ENCODE results near the gene ADGRB3. TPM values are rescaled to one million over a fixed set of nuclear protein-coding genes. Genes with fewer than 3 reads are reported as not detected.

Gene ADGRB3
- total and polyA plus RNA-seq, 10 of the 15 experiments (the other 5 are each of a cell fraction or from before 2014, with no cell fraction given): 0.03 to 0.06 TPM; not detected in 8

DNA sequence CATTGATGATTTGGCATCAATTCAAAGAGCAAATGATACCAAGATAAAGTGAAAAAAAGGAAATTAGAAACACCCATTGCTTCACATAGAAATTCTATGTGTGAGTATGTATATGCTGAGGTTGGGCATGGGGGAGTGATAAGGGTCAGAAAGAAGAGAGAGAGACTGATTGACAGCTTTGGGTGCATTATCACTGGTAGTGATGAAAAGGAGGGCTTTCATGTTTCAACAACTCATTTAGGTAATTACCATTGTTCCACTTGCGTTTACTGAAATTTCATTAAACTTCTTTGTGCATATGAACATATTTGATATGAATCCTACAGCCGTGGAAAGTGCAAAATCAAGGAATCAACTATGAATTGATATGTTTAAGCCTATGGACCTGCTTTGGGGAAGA is 84.7 kb downstream of the ADGRB3 start:
- CTCF ChIA-PET: no interaction called here
- no peak for ATAC-seq
- Histone ChIP-seq H3K27ac (ENCODE audit: control insufficient read depth, insufficient read depth) (no peak overlapping the region), H3K27me3 (replicated peaks in 1 of 2; ENCODE audit: control insufficient read depth in 2 of 2, insufficient read depth in 2 of 2, low read length in 1 of 2) (no peaks in the 10 kb centered on the region), H2AFZ (ENCODE audit: control insufficient read depth, low read depth, low read length) (no peak overlapping the region), H4K20me1 (ENCODE audit: control insufficient read depth, insufficient read depth) (no peaks in the 10 kb centered on the region), H3K36me3 (ENCODE audit: control insufficient read depth in 2 of 2, insufficient read depth in 2 of 2, low read length in 1 of 2) (no peaks in the 10 kb centered on the region), H3K9ac (ENCODE audit: control insufficient read depth, insufficient read depth, low read length) (no peak overlapping the region), H3K79me2 (ENCODE audit: control insufficient read depth, insufficient read depth, low read length) (no peaks in the 10 kb centered on the region), H3K4me2 (ENCODE audit: control insufficient read depth, insufficient read depth) (no peak overlapping the region), H3K4me3 (no peak overlapping the region), H3K4me1 (ENCODE audit: control insufficient read depth, insufficient read depth, low read length) (no peaks in the 10 kb centered on the region), H3K9me3 (replicated peaks; ENCODE audit: control insufficient read depth, insufficient read depth, low read length) (no peaks in the 10 kb centered on the region)
- POLR2A ChIA-PET: no interaction called here
- intact Hi-C loops (cut with micrococcal nuclease; ENCODE audit: unreplicated experiment): no loop called here
- in situ Hi-C loops (cut with MboI): no loop called here
- RAD21 ChIA-PET (ENCODE audit: unreplicated experiment): no interaction called here
- 0% methylated on average over 2 of the region's 2 CpGs for WGBS (ENCODE audit: insufficient coverage, insufficient replicate concordance, low lambda C conversion rate, missing lambda C conversion rate)
- TF ChIP-seq KDM1A (IDR thresholded peaks at IDR 0.05; ENCODE audit: borderline replicate concordance) (no peak), TARDBP (IDR thresholded peaks at IDR 0.05; ENCODE audit: borderline replicate concordance) (no peak), WRNIP1 (IDR thresholded peaks at IDR 0.05; ENCODE audit: borderline replicate concordance, low read depth, low read length) (no peak), PML (IDR thresholded peaks at IDR 0.05; ENCODE audit: low read length) (no peak), HDAC2 (IDR thresholded peaks at IDR 0.05) (no peak)
- TF ChIP-seq, protein P1, sequence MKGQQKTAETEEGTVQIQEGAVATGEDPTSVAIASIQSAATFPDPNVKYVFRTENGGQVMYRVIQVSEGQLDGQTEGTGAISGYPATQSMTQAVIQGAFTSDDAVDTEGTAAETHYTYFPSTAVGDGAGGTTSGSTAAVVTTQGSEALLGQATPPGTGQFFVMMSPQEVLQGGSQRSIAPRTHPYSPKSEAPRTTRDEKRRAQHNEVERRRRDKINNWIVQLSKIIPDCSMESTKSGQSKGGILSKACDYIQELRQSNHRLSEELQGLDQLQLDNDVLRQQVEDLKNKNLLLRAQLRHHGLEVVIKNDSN (IDR thresholded peaks at IDR 0.05; ENCODE audit: borderline replicate concordance, extremely low read length, insufficient read depth, low read depth, low read length): no peak
- TF ChIP-seq, protein P2, sequence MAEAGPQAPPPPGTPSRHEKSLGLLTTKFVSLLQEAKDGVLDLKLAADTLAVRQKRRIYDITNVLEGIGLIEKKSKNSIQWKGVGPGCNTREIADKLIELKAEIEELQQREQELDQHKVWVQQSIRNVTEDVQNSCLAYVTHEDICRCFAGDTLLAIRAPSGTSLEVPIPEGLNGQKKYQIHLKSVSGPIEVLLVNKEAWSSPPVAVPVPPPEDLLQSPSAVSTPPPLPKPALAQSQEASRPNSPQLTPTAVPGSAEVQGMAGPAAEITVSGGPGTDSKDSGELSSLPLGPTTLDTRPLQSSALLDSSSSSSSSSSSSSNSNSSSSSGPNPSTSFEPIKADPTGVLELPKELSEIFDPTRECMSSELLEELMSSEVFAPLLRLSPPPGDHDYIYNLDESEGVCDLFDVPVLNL (IDR thresholded peaks at IDR 0.05; ENCODE audit: low read depth, low read length): no peak
- TF ChIP-seq, protein P3, sequence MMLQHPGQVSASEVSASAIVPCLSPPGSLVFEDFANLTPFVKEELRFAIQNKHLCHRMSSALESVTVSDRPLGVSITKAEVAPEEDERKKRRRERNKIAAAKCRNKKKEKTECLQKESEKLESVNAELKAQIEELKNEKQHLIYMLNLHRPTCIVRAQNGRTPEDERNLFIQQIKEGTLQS (IDR thresholded peaks at IDR 0.05; ENCODE audit: borderline replicate concordance, extremely low read depth, low read depth, low read length): no peak
- BruUV-seq (replicated peaks): no TSS peak
- SMC1A ChIA-PET (ENCODE audit: uncharacterized antibody, unreplicated experiment): no interaction called here
- no peak for FAIRE-seq
- DNase-seq (ENCODE audit: low read depth, low spot score): no peak
